Astrocyte (in vitro differentiated cells and primary cell): Measurements from ENCODE around the gene SFMBT2. TPM values are rescaled to one million over a fixed set of nuclear protein-coding genes. Genes with fewer than 3 reads are reported as not detected.

Experiments
- DNase-seq: peaks from one replicate; pipeline ENCODE4 v3.0.0-alpha.2; 2010; ENCODE audit warnings: low read depth
- FAIRE-seq: peaks from 2 replicates; lab custom pipeline; 2011; peaks lifted over from hg19 to GRCh38; lab: Jason Lieb, UNC
- H2AFZ ChIP-seq: 2 replicates; pipeline ENCODE4 v1.6.0; 2012; ENCODE audit warnings: low read depth, low read length, inconsistent platforms
- H3K27ac ChIP-seq: 2 replicates; pipeline ENCODE4 v1.5.1; 2011; ENCODE audit warnings: low read depth, low read length, inconsistent platforms
- H3K27me3 ChIP-seq: 2 replicates; pipeline ENCODE4 v1.6.0; 2011; ENCODE audit warnings: low read length, inconsistent platforms; ENCODE audit not compliant: insufficient read depth
- H3K36me3 ChIP-seq: 2 replicates; pipeline ENCODE4 v1.5.1; 2011; ENCODE audit warnings: low read length, inconsistent platforms; ENCODE audit not compliant: insufficient read depth
- H3K4me1 ChIP-seq: 2 replicates; pipeline ENCODE4 v1.5.1; 2011; ENCODE audit warnings: low read length, inconsistent platforms; ENCODE audit not compliant: insufficient read depth
- H3K4me2 ChIP-seq: 2 replicates; pipeline ENCODE4 v1.6.0; 2012; ENCODE audit warnings: low read length, inconsistent platforms
- H3K4me3 ChIP-seq: 2 replicates; pipeline ENCODE4 v1.5.1; 2011; ENCODE audit warnings: low read depth, mild to moderate bottlenecking, low read length, inconsistent platforms; ENCODE audit not compliant: insufficient read depth
- H3K79me2 ChIP-seq: 2 replicates; pipeline ENCODE4 v1.6.0; 2012; ENCODE audit warnings: mild to moderate bottlenecking, low read length, inconsistent platforms; ENCODE audit not compliant: insufficient read depth
- H3K9ac ChIP-seq: 2 replicates; pipeline ENCODE4 v1.6.0; 2012; ENCODE audit warnings: mild to moderate bottlenecking, low read length, inconsistent platforms
- H3K9me3 ChIP-seq: 2 replicates; pipeline ENCODE4 v1.5.1; 2012; ENCODE audit warnings: low read depth, mild to moderate bottlenecking, low read length, inconsistent platforms; ENCODE audit not compliant: insufficient read depth
- H4K20me1 ChIP-seq: 2 replicates; pipeline ENCODE4 v1.6.0; 2012; ENCODE audit warnings: low read length, inconsistent platforms; ENCODE audit not compliant: insufficient read depth
- H3K27ac Mint-ChIP-seq: one replicate; pipeline ENCODE4 v1.8.0; 2021; ENCODE audit warnings: mild to moderate bottlenecking, mixed read lengths; ENCODE audit not compliant: unreplicated experiment
- H3K27me3 Mint-ChIP-seq: one replicate; pipeline ENCODE4 v1.8.0; 2021; ENCODE audit warnings: low read depth, mixed read lengths; ENCODE audit not compliant: unreplicated experiment
- H3K36me3 Mint-ChIP-seq: one replicate; pipeline ENCODE4 v1.8.0; 2021; ENCODE audit warnings: low read depth, mixed read lengths; ENCODE audit not compliant: unreplicated experiment
- H3K4me1 Mint-ChIP-seq: one replicate; pipeline ENCODE4 v1.8.0; 2021; ENCODE audit warnings: low read depth, mixed read lengths; ENCODE audit not compliant: unreplicated experiment
- H3K4me3 Mint-ChIP-seq: one replicate; pipeline ENCODE4 v1.8.0; 2021; ENCODE audit warnings: mild to moderate bottlenecking, moderate library complexity, mixed read lengths; ENCODE audit not compliant: unreplicated experiment
- H3K9me3 Mint-ChIP-seq: one replicate; pipeline ENCODE4 v1.8.0; 2021; ENCODE audit warnings: mild to moderate bottlenecking, mixed read lengths; ENCODE audit not compliant: unreplicated experiment
- EZH2 ChIP-seq: IDR thresholded peaks from 2 replicates; pipeline ENCODE4 v1.6.1; 2012; ENCODE audit warnings: mild to moderate bottlenecking, low read length, inconsistent platforms; ENCODE audit not compliant: insufficient read depth
- total RNA-seq: library from RNA; stranded (reverse); gene quantifications from 2 replicates; pipeline ENCODE4 v1.2.1, GENCODE V29; 2021
- TF ChIP-seq, protein P1 (sequence below): IDR thresholded peaks from 2 replicates; pipeline ENCODE4 v1.5.1; 2011; ENCODE audit warnings: low read depth, mild to moderate bottlenecking, inconsistent platforms, low read length, moderate library complexity; ENCODE audit not compliant: insufficient read depth

SFMBT2 gene
- total RNA-seq, 1 donor from 2014 or later, result 3.9 TPM

GRCh38 chr10:7424919-7425318 lies 14.1 kb upstream of the SFMBT2 start:
- H3K4me3 Mint-ChIP-seq, result no peak overlapping the region
- H4K20me1 ChIP-seq, result no peaks in the 10 kb centered on the region
- no peaks in the 10 kb centered on the region for H3K9me3 ChIP-seq
- FAIRE-seq (no peak), DNase-seq (no peak)
- H3K4me1 Mint-ChIP-seq, result no peaks in the 10 kb centered on the region
- no peaks in the 10 kb centered on the region for H3K36me3 Mint-ChIP-seq
- no peaks in the 10 kb centered on the region for H3K36me3 ChIP-seq
- H3K4me3 ChIP-seq, result no peak overlapping the region
- H3K27me3 ChIP-seq, result peaks cover under 1% of the 10 kb centered on the region
- H3K4me1 ChIP-seq, result no peaks in the 10 kb centered on the region
- TF ChIP-seq EZH2, result no peak
- TF ChIP-seq, protein P1, sequence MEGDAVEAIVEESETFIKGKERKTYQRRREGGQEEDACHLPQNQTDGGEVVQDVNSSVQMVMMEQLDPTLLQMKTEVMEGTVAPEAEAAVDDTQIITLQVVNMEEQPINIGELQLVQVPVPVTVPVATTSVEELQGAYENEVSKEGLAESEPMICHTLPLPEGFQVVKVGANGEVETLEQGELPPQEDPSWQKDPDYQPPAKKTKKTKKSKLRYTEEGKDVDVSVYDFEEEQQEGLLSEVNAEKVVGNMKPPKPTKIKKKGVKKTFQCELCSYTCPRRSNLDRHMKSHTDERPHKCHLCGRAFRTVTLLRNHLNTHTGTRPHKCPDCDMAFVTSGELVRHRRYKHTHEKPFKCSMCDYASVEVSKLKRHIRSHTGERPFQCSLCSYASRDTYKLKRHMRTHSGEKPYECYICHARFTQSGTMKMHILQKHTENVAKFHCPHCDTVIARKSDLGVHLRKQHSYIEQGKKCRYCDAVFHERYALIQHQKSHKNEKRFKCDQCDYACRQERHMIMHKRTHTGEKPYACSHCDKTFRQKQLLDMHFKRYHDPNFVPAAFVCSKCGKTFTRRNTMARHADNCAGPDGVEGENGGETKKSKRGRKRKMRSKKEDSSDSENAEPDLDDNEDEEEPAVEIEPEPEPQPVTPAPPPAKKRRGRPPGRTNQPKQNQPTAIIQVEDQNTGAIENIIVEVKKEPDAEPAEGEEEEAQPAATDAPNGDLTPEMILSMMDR, result no peak
- no peak overlapping the region for H3K27ac Mint-ChIP-seq
- no peaks in the 10 kb centered on the region for H3K9me3 Mint-ChIP-seq
- H3K79me2 ChIP-seq, result no peaks in the 10 kb centered on the region
- no peak overlapping the region for H3K9ac ChIP-seq
- no peak overlapping the region for H2AFZ ChIP-seq
- no peak overlapping the region for H3K27ac ChIP-seq
- H3K4me2 ChIP-seq, result no peak overlapping the region
- peaks cover 19% of the 10 kb centered on the region for H3K27me3 Mint-ChIP-seq

GRCh38 chr10:7424315-7424714 lies 13.5 kb upstream of the SFMBT2 start:
- no peaks in the 10 kb centered on the region for H3K4me1 Mint-ChIP-seq
- Histone ChIP-seq H3K9ac (no peak overlapping the region), H2AFZ (no peak overlapping the region), H3K4me1 (no peaks in the 10 kb centered on the region), H3K4me3 (no peak overlapping the region), H4K20me1 (no peaks in the 10 kb centered on the region), H3K9me3 (no peaks in the 10 kb centered on the region), H3K27me3 (peaks cover 3% of the 10 kb centered on the region), H3K4me2 (no peak overlapping the region), H3K36me3 (no peaks in the 10 kb centered on the region), H3K27ac (no peak overlapping the region), H3K79me2 (no peaks in the 10 kb centered on the region)
- H3K4me3 Mint-ChIP-seq, result no peak overlapping the region
- H3K27me3 Mint-ChIP-seq, result peaks cover 24% of the 10 kb centered on the region
- H3K36me3 Mint-ChIP-seq, result no peaks in the 10 kb centered on the region
- TF ChIP-seq, protein P1, result no peak
- TF ChIP-seq EZH2, result no peak
- no peak for DNase-seq
- no peak for FAIRE-seq
- no peaks in the 10 kb centered on the region for H3K9me3 Mint-ChIP-seq
- no peak overlapping the region for H3K27ac Mint-ChIP-seq

DNA sequence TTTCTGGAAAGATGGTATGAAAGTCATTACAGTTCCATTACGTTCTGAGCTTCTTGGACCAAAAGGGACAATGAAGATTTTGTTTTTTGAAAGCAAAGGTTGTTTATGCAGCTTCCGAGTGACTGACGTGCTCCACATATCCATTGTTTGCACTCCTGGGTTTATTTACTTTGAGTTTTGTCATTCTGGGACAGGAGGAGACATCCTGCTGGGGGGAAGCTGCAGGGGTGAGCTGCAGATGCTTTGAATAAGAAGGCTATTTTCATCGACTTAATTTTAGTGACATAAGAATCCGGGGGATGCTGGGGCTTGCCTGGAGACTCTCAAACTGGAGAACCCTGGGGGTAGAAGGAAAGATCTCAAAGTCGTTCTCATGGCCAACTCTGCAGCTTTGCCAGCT lies 12.7 kb upstream of the SFMBT2 start:
- no peaks in the 10 kb centered on the region for H3K9me3 ChIP-seq
- H2AFZ ChIP-seq, result no peak overlapping the region
- no peak for FAIRE-seq
- Mint-ChIP-seq H3K27me3 (peaks cover 30% of the 10 kb centered on the region), H3K4me3 (no peak overlapping the region), H3K4me1 (no peaks in the 10 kb centered on the region), H3K27ac (no peak overlapping the region), H3K36me3 (no peaks in the 10 kb centered on the region), H3K9me3 (no peaks in the 10 kb centered on the region)
- DNase-seq, result no peak
- TF ChIP-seq EZH2, result no peak
- TF ChIP-seq, protein P1, result no peak
- H3K79me2 ChIP-seq, result no peaks in the 10 kb centered on the region
- H3K4me2 ChIP-seq, result no peak overlapping the region
- peaks cover 3% of the 10 kb centered on the region for H3K27me3 ChIP-seq
- H3K27ac ChIP-seq, result no peak overlapping the region
- no peak overlapping the region for H3K9ac ChIP-seq
- H3K4me3 ChIP-seq, result no peak overlapping the region
- no peaks in the 10 kb centered on the region for H4K20me1 ChIP-seq
- H3K4me1 ChIP-seq, result no peaks in the 10 kb centered on the region
- H3K36me3 ChIP-seq, result no peaks in the 10 kb centered on the region
